BE2C (cell line): Measurements from ENCODE around the gene GUCY1A1.

Source experiments
- DNase-seq: peaks from one replicate; pipeline ENCODE4 v3.0.0-alpha.2; 2020
- H3K27me3 ChIP-seq: fragments of 250-450 bp; sonication (Bioruptor Pico); 2 replicates; pipeline ENCODE4 v1.5.1; 2020; ENCODE audit warnings: mild to moderate bottlenecking
- H3K36me3 ChIP-seq: fragments of 250-450 bp; sonication (Bioruptor Pico); 2 replicates; pipeline ENCODE4 v1.5.1; 2020; ENCODE audit warnings: mild to moderate bottlenecking
- H3K4me1 ChIP-seq: fragments of 250-450 bp; sonication (Bioruptor Pico); 2 replicates; pipeline ENCODE4 v1.5.1; 2020
- H3K4me3 ChIP-seq: 2 replicates; pipeline ENCODE4 v1.5.1; 2011; ENCODE audit warnings: low read depth, low read length
- H3K9me3 ChIP-seq: fragments of 250-450 bp; sonication (Bioruptor Pico); 2 replicates; pipeline ENCODE4 v1.5.1; 2020
- TF ChIP-seq, protein P1 (sequence below): IDR thresholded peaks from 2 replicates; pipeline ENCODE4 v1.5.1; 2012; ENCODE audit warnings: mild to moderate bottlenecking, low read depth, low read length

The GUCY1A1 gene

DNA sequence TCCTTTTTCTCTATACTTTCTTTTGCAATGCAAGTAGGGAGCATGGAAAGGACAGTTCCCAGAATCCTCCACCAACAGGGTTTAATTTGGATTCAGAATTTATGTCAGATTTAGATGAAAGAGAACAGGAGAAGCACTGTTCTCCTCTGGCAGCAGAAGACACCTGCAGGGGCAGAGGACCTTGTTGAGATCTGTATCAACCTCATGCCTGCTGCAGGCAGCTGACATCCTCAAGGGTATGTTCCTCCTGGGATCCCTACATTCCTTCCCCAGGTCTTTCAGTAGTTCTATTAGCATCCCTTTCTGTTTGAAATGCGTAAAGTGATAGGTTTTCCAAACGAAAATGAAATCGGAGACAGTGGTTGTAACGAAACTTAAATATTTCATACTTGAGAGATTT is 10.6 kb upstream of the GUCY1A1 start:
- peaks cover 8% of the 10 kb centered on the region for H3K4me1 ChIP-seq
- no peak overlapping the region for H3K4me3 ChIP-seq
- H3K9me3 ChIP-seq = no peaks in the 10 kb centered on the region
- DNase-seq = no peak
- TF ChIP-seq, protein P1, sequence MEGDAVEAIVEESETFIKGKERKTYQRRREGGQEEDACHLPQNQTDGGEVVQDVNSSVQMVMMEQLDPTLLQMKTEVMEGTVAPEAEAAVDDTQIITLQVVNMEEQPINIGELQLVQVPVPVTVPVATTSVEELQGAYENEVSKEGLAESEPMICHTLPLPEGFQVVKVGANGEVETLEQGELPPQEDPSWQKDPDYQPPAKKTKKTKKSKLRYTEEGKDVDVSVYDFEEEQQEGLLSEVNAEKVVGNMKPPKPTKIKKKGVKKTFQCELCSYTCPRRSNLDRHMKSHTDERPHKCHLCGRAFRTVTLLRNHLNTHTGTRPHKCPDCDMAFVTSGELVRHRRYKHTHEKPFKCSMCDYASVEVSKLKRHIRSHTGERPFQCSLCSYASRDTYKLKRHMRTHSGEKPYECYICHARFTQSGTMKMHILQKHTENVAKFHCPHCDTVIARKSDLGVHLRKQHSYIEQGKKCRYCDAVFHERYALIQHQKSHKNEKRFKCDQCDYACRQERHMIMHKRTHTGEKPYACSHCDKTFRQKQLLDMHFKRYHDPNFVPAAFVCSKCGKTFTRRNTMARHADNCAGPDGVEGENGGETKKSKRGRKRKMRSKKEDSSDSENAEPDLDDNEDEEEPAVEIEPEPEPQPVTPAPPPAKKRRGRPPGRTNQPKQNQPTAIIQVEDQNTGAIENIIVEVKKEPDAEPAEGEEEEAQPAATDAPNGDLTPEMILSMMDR = no peak
- H3K27me3 ChIP-seq = no peaks in the 10 kb centered on the region
- H3K36me3 ChIP-seq = no peaks in the 10 kb centered on the region

DNA sequence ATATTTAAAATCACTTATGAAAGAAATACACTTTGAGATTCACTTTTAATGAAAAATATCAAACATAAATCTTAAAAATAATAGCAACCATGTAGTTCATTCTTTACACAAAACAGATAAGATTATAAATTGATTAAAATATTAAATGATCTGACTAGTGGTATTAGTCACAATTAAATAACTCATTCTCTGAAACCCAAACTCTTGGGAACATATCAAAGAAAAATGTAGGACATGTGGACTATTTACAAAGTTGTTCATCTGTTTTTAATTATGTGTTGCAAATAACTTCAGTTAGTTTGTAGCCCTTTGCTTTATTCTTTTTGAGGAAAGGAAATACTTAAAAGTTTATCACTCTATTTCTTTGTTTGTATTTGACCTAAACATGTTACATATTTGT is 9.5 kb upstream of the GUCY1A1 start:
- peaks cover 9% of the 10 kb centered on the region for H3K4me1 ChIP-seq
- H3K36me3 ChIP-seq = no peaks in the 10 kb centered on the region
- TF ChIP-seq, protein P1 = no peak
- H3K9me3 ChIP-seq = no peaks in the 10 kb centered on the region
- no peaks in the 10 kb centered on the region for H3K27me3 ChIP-seq
- no peak for DNase-seq
- no peak overlapping the region for H3K4me3 ChIP-seq

DNA sequence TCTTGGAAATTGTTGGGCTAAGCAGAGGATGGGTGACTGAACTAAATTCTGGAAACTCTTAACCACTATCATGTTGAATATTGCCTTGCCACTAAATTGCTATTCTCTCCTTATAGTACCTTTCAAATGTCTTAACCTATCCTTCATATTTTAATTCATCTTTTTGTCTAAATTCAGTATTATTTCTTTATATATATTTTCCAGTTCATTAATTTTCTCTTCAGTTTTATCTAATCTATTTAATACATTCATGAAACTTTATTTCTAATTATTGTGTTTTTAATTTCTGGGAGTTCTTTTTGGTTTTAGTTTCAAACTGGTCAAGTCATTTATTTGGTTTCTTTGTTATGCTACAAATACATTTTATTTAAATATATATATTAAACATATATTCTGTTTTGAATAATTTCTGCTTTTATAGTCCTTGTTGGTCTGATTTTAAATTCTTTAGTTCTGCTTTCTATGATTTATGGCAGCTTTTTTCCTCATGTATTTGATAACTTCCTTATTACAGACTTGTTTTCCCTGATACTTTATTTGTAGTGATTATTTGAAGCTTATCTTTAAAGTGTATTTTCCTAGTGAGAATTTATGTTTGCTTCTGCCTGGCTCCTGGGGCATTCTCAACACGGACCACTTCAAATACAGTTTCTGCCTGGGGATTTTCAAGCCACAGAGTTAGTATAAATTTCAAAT is 8.5 kb upstream of the GUCY1A1 start:
- Histone ChIP-seq H3K4me3 (no peak overlapping the region), H3K27me3 (no peaks in the 10 kb centered on the region), H3K4me1 (peaks cover 6% of the 10 kb centered on the region), H3K36me3 (no peaks in the 10 kb centered on the region), H3K9me3 (no peaks in the 10 kb centered on the region)
- DNase-seq = no peak
- TF ChIP-seq, protein P1 = no peak

DNA sequence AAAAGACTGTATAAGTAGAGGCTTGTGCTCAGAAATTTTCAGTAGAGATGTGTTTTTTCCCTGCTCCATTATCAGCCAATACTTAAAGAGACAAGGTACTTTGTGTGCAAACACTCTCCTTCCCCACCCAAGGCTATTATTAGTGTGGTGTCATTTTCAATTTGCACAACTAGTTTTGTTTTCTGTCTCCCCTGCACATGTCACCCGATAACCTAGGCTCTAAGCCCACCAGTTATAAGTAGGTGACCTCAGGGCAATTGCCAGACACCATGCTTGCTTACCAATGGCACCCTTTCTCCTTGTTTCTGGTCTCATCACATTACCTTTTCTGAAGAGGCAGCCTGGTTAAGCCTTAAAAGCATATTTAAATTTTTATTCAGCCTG is 8.0 kb upstream of the GUCY1A1 start:
- Histone ChIP-seq H3K4me3 (no peak overlapping the region), H3K27me3 (no peaks in the 10 kb centered on the region), H3K36me3 (no peaks in the 10 kb centered on the region), H3K9me3 (no peaks in the 10 kb centered on the region), H3K4me1 (peaks cover 3% of the 10 kb centered on the region; the same call in 1 of the 2 replicates)
- DNase-seq = no peak
- TF ChIP-seq, protein P1 = no peak

DNA sequence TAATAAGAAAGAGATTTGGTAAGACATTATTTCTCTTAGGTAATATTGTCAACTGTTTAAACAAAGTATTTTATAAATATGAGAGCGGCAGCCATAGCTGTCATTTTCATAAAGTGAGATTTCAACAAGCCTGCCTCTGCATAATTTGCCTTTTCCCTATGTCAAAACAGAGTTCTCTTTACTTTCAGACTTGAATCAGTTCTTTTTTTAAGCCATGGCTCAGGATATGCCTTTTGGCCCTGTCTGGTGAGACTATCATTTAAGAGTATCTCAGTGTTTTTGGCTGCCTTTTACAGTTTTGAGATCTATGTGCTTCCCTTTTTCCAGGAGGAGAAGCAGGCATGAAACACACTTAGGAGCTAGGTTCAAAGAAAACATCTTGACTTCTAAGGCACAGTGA is 7.5 kb upstream of the GUCY1A1 start:
- H3K27me3 ChIP-seq = no peaks in the 10 kb centered on the region
- 0 out of 2 replicates have a peak, but pooled peaks cover 3% of the 10 kb centered on the region for H3K4me1 ChIP-seq
- TF ChIP-seq, protein P1 = no peak
- DNase-seq = no peak
- no peaks in the 10 kb centered on the region for H3K36me3 ChIP-seq
- H3K9me3 ChIP-seq = no peaks in the 10 kb centered on the region
- no peak overlapping the region for H3K4me3 ChIP-seq

DNA sequence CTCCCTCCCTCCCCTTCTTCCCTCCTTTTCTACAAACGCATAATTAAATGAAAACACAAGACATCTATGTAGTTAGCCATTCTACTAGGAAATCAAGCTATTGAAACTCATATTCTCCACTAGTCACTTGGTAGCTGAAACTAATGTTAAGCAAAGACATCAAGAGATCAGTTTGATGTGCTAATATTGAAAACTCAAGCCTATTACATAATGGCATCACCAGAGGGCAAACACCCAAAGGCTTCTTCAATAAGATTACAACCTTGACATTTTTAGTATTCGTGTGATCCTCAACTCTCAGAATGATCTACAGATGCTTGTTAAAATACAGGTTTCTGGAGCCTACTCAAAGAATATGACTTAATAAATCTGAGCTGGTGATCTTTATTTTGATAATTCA is 6.2 kb upstream of the GUCY1A1 start:
- Histone ChIP-seq H3K36me3 (no peaks in the 10 kb centered on the region), H3K4me3 (no peak overlapping the region), H3K4me1 (0 out of 2 replicates have a peak, but pooled peaks cover 3% of the 10 kb centered on the region), H3K9me3 (no peaks in the 10 kb centered on the region), H3K27me3 (no peaks in the 10 kb centered on the region)
- no peak for DNase-seq
- TF ChIP-seq, protein P1 = no peak
